Endometrium (tissue), 2 donors: ENCODE results near the gene YBEY.
"Not testable (repeated sequence)": the region's sequence is repeated elsewhere in the genome, so short reads cannot be mapped to it uniquely, and the experiment has no call there.

Source experiments
- FAIRE-seq: peaks from 2 replicates; lab custom pipeline; 2012; peaks lifted over from hg19 to GRCh38; lab: Jason Lieb, UNC
- donor health status: control.
- donor health status: control.

YBEY gene, protein sequence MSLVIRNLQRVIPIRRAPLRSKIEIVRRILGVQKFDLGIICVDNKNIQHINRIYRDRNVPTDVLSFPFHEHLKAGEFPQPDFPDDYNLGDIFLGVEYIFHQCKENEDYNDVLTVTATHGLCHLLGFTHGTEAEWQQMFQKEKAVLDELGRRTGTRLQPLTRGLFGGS

DNA sequence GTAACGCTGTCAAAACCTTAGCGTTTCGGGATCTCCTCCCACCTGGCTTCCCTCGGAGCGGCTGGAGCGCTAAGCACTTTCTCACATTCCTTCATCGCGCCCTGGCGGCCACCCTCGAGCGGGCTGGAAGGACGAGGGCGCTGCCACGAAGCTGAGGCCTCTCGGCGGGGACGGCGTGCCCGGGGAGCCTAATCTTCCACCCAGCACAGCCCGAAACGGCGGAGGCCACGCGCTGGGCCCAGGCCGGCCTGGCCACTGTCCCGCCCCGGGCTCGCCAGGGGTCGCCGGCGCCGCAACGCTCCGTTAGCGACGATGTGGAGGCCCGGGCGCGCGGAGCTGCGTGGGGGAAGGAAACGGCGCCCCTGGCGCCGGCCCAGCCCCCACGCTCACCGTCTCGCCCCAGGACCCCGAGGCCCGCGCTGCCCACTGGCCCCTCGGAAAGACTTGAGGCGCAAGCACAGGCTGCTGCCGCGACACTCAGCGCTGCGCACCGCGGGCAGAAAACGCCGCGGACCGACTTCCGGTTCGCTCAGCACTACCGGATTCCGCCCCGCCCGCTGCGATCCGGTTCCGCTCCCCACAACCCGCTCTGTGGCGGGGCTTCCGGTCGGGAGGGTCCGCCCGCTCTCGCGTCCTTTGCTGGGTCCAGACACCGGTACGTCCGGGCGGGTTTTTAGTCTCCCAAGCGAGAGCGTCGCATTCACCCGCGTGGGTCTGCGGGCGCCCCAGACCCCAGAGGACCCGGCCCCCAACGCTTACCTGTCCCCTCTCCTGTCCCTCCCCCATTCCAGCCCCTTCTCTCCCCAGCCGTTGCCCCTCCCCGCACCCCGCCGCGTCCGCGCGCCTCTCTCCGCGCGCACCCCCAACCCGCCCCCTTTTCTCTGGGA, at the start of gene YBEY:
TSS of gene YBEY (plus strand) at position 582 of the 887 bp plus-strand sequence. CDS start 572 bp downstream, outside the sequence.
- no peak for FAIRE-seq

DNA sequence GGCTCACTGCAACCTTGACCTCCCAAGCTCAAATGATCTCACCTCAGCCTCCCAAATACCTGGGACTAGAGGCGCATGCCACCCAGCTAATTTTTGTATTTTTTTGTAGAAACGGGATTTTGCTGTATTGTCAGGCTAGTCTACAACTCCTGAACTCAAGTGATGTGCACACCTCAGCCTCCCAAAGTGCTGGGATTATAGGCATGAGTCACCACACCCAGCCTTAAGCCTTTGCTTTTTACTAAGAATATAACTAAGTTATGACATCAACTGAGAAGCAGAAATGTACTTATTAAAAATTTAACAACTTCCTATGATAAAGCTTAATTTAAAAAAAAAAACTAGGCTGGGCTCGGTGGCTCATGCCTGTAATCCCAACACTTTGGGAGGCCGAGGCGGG, 48.7 kb upstream of the YBEY start:
- no peak for FAIRE-seq

GRCh38 chr21:46239817-46240325, 46.3 kb upstream of the YBEY start:
- FAIRE-seq = no peak

DNA sequence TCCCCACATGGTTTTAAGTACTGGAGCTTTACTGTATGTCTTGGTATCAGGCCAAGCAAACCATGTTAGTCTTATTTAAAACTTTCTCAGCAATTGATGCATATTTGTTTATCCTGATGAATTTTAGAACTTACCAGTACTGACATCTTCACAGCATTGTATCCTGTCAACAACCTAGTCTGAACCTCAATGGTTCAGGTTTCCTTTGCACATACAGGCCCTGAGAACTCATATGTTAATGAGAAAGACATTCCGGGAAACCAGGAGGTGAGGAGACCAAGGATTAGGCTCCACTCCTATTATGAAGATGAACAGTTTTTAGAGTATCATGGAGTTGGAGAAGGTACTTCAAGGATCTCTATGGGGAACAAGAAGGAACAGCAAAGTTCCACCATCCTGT, 44.6 kb upstream of the YBEY start:
- FAIRE-seq = not testable (repeated sequence)

GRCh38 chr21:46243325-46243724, 42.8 kb upstream of the YBEY start:
- FAIRE-seq = no peak

DNA sequence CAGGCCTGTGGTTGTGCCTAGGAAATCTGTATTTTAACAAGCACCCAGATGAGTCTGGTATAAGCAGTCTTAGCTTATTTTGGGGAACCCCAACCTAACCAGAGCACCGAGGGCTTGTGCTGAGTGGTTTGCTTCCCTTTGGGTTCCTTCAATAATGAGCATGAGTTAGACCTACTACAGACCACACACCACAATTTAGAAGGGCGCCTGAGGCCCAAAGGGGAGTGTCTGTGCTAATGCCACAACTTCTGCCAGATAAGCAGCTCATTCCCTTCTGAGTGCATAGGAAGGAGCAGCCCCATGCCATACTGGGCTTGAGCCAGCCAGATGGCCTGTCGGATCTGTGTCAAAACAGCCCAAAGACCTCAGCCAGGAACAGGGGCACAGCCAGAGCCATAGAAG, 42.2 kb upstream of the YBEY start:
- FAIRE-seq = no peak

DNA sequence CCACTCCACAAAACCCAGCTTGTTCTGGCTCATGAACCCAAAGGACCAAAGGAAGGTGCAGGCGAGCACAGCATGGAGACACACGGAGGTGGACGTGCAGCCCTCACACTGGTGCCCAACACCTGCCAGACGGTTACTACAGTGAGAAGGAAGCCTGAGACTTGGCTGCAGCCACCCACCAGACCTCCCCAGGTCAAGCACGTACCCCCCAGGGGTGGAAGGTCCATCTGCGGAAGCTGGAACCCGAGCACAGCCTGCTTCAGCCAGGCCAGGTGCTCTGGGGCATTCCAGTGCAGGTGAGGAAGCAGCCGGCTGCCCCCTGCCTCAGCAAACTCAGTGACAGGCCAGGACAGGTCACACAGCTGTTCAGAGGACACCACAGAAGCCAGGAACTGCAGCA, 41.5 kb upstream of the YBEY start:
- no peak for FAIRE-seq

DNA sequence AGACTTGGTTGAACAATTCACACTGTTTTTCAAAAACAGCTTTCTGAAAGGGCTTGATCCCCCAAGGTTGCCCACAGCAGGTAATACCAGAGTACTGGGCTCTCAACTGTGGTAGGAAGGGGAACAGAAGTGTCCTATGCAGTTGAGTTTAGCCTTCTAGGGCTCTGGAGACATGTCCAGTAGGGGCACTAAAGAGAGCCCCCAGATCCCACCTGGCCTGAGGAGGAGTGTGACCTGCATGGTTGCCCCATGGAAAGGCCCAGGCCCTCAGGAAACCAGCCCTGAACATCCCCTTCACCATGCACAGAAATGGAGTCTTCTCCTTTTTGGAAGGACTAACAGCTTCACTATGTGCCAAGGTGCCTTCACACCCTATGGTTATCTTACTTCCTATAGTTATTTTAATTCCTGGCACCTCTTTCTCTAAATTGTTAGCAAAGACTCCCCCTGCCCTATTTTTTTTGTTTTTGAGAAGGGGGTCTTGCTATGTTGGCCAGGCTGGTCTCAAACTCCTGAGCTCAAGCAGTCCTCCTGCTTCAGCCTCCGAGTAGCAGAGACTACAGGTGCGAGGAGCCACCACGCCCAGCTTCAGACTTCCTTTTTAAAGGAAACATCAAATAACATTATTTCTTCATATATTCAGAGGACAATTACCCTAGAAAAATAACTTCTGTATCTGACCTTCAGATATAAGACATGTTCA, 40.8 kb upstream of the YBEY start:
- FAIRE-seq = no peak

GRCh38 chr21:46246345-46246744, 39.8 kb upstream of the YBEY start:
- no peak for FAIRE-seq

GRCh38 chr21:46247699-46248421, 38.3 kb upstream of the YBEY start:
- FAIRE-seq = no peak

GRCh38 chr21:46248422-46248782, 37.7 kb upstream of the YBEY start:
- no peak for FAIRE-seq

DNA sequence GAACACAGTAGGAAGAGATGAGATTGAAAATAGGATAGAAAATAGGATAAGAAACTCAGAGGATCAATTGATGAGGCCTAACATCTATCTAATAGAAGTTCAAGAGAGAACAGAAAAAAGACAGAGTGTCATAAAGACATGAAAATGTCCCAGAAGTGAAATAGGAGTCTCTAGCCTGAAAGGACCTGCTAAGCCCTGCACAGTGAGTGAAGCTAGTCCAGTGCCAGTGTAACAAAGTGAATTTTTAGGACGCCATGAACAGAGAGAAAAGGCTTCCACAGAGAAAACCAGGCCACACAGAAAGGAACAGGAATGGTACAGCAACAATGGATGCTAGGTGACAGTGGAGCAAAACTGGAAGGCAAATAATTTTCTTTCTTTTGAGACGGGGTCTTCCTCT, 37.3 kb upstream of the YBEY start:
- no peak for FAIRE-seq

GRCh38 chr21:46250146-46250725, 35.9 kb upstream of the YBEY start:
- no peak for FAIRE-seq

GRCh38 chr21:46252840-46253239, 33.3 kb upstream of the YBEY start:
- no peak for FAIRE-seq

DNA sequence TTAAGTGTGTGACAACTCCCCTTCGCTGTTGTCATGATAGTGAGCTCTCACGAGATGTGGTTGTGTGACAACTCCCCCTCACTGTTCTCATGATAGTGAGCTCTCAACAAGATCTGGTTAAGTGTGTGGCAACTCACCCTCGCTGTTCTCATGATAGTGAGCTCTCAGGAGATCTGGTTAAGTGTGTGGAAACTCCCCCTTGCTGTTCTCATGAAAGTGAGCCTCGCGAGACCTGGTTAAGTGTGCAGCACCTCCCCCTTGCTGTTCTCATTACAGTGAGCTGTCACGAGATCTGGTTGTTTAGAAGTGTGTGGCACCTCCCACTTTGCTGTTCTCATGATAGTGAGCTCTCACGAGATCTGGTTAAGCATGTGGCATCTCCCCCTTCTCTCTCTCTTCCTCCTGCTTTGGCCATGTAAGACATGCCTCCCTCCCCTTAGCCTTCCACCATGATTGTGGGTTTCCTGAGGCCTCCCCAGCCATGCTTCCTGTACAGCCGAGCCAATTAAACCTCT, 32.5 kb upstream of the YBEY start:
- no peak for FAIRE-seq

GRCh38 chr21:46254208-46254975, 31.8 kb upstream of the YBEY start:
- no peak for FAIRE-seq

GRCh38 chr21:46255166-46255565, 31.0 kb upstream of the YBEY start:
- no peak for FAIRE-seq

GRCh38 chr21:46255758-46256337, 30.3 kb upstream of the YBEY start:
- FAIRE-seq = no peak

- no peak for FAIRE-seq
Measured at GRCh38 chr21:46256501-46256994, 29.6 kb upstream of the YBEY start.

DNA sequence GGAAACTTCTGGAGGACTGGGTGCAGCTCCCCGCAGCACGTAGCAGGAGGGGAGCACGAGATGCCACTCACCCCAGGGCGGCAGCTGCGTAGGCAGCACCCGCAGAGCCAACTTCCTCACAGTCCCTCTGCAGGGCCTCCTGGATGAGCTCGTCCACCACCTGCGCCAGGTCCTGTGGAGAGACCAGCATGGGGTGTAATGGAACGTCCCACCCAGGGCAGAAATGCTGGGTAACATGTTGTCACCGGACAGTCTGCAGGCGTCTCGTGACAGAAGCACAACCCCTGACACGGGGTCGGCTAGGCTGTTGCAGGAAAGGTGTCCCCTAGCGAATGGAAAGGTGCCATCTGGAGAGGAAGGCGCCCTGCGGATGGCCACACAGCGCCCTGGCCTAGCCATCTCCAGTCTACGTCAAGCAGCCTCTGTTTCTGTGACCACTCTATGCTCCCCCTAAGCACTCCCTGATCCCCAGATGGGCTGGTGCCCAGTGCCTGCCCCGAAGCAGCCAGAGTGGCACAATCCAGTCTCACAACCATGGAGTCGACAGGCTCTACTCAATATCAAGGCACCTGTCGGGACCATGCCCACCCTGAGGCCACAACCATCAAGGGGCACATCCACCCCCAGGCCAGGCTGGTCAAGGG, 22.0 kb upstream of the YBEY start:
- no peak for FAIRE-seq
